HepG2 (cell line): Measurements from ENCODE around the gene FCRLA. TPM values are rescaled to one million over a fixed set of nuclear protein-coding genes. Genes with fewer than 3 reads are reported as not detected.
A peak's percentile ranks its signal among the peaks of the same experiment; 100 is the strongest.

Experiments
- ARNTL ChIP-seq: sonication (generic); formaldehyde crosslinking; IDR thresholded peaks from 2 replicates; pipeline ENCODE4 v1.4.0; 2020; ENCODE audit warnings: mild to moderate bottlenecking, missing genetic modification reagents
- BRD4 ChIP-seq: sonication (generic); formaldehyde crosslinking; IDR thresholded peaks from 2 replicates; pipeline ENCODE4 v1.4.0; 2020; ENCODE audit warnings: missing genetic modification reagents
- CHCHD3 ChIP-seq: sonication (generic); formaldehyde crosslinking; IDR thresholded peaks from 2 replicates; pipeline ENCODE4 v1.8.0; 2022; ENCODE audit warnings: mild to moderate bottlenecking, missing genetic modification reagents, moderate library complexity
- GATAD2A ChIP-seq: IDR thresholded peaks from 2 replicates; pipeline ENCODE4 v1.6.1; 2016
- HHEX ChIP-seq: IDR thresholded peaks from 2 replicates; pipeline ENCODE4 v1.6.1; 2016; ENCODE audit warnings: control low read depth
- KMT2A ChIP-seq: sonication (generic); formaldehyde crosslinking; IDR thresholded peaks from 2 replicates; pipeline ENCODE4 v1.4.0; 2020; ENCODE audit warnings: missing genetic modification reagents
- MAFG ChIP-seq: sonication (generic); formaldehyde crosslinking; IDR thresholded peaks from 2 replicates; pipeline ENCODE4 v1.5.1; 2020; ENCODE audit warnings: mild to moderate bottlenecking, missing genetic modification reagents
- MXD4 ChIP-seq: IDR thresholded peaks from 2 replicates; pipeline ENCODE4 v1.6.1; 2016; ENCODE audit warnings: mild to moderate bottlenecking, missing biosample characterization, missing genetic modification reagents
- RBAK ChIP-seq: sonication (generic); formaldehyde crosslinking; IDR thresholded peaks from 2 replicates; pipeline ENCODE4 v1.5.1; 2020; ENCODE audit warnings: mild to moderate bottlenecking, missing genetic modification reagents
- RFX5 ChIP-seq: IDR thresholded peaks from 2 replicates; pipeline ENCODE4 v1.6.1; 2011; ENCODE audit warnings: low read depth, low read length, improper control_type of control experiment
- THAP8 ChIP-seq: sonication (generic); formaldehyde crosslinking; IDR thresholded peaks from 2 replicates; pipeline ENCODE4 v1.5.1; 2020; ENCODE audit warnings: missing genetic modification reagents, mild to moderate bottlenecking, borderline replicate concordance
- ZFP90 ChIP-seq: sonication (generic); formaldehyde crosslinking; IDR thresholded peaks from 2 replicates; pipeline ENCODE4 v1.8.0; 2022; ENCODE audit warnings: missing genetic modification reagents, mild to moderate bottlenecking, inconsistent platforms, borderline replicate concordance
- ZHX1 ChIP-seq: sonication (generic); formaldehyde crosslinking; IDR thresholded peaks from 2 replicates; pipeline ENCODE4 v1.8.1; 2022; ENCODE audit warnings: low read depth, mild to moderate bottlenecking, missing genetic modification reagents
- ZNF34 ChIP-seq: sonication (generic); formaldehyde crosslinking; IDR thresholded peaks from 2 replicates; pipeline ENCODE4 v1.4.0; 2020; ENCODE audit warnings: mild to moderate bottlenecking, missing genetic modification reagents, borderline replicate concordance
- ZNF362 ChIP-seq: sonication (generic); formaldehyde crosslinking; IDR thresholded peaks from 2 replicates; pipeline ENCODE4 v1.4.0; 2020; ENCODE audit warnings: missing genetic modification reagents, mild to moderate bottlenecking, borderline replicate concordance
- ZNF749 ChIP-seq: sonication (generic); formaldehyde crosslinking; IDR thresholded peaks from 2 replicates; pipeline ENCODE4 v1.8.0; 2022; ENCODE audit warnings: mild to moderate bottlenecking, missing genetic modification reagents, moderate library complexity, borderline replicate concordance
- polyA plus RNA-seq, 8 experiments: library from polyadenylated mRNA; depleted of rRNA in 3 of 8; stranded (reverse) in 7 of 8; unstranded in 1 of 8; fragments of >200 nt; fragmentation: Illumina TruSeq in 4 of 8; extraction: Trizol in 4 of 8; gene quantifications; 2 replicates each; pipeline versions ENCODE4 v1.2.1 to v1.2.3, GENCODE V29; 2011 to 2016; ENCODE audit warnings: low read depth in 4 of 8, missing spikeins in 1 of 8, mixed read lengths in 1 of 8; ENCODE audit not compliant: insufficient read depth in 1 of 8
- total RNA-seq, 5 experiments: library from RNA; depleted of rRNA; stranded (reverse); fragments of >200 nt; fragmentation: Illumina TruSeq; extraction: Trizol; gene quantifications; 2 replicates each; pipeline ENCODE4 v1.2.3, GENCODE V29; 2016; ENCODE audit warnings: low read depth in 1 of 5
- TF ChIP-seq, protein P1 (sequence below): sonication (generic); formaldehyde crosslinking; IDR thresholded peaks from 2 replicates; pipeline ENCODE4 v1.5.0; 2020; ENCODE audit warnings: mild to moderate bottlenecking, missing genetic modification reagents, moderate library complexity
- TF ChIP-seq, protein P2 (sequence below): IDR thresholded peaks from 2 replicates; pipeline ENCODE4 v1.6.1; 2016; ENCODE audit warnings: mild to moderate bottlenecking
- TF ChIP-seq, protein P3 (sequence below): sonication (generic); formaldehyde crosslinking; IDR thresholded peaks from 2 replicates; pipeline ENCODE4 v1.9.0; 2021; ENCODE audit warnings: missing genetic modification reagents, mild to moderate bottlenecking, borderline replicate concordance

The FCRLA gene
- total and polyA plus RNA-seq, 2 of the 13 experiments (the other 11 are each of a cell fraction or from before 2014, with no cell fraction given), result not detected

GRCh38 chr1:161749509-161750407, 42.7 kb downstream of the FCRLA start, which contains the start of gene DUSP12 (continued):
- TF ChIP-seq MAFG (no peak), CHCHD3 (CRISPR knock-in tag) (no peak), ZHX1 (CRISPR knock-in tag) (peak; percentile 22; the same call in 1 of the 2 replicates), HHEX (CRISPR knock-in tag) (no peak), ZNF34 (CRISPR knock-in tag) (0 out of 2 replicates have a peak, but pooled peaks have one; percentile 60), THAP8 (CRISPR knock-in tag) (no peak), ZFP90 (peak; percentile 42; the same call in 1 of the 2 replicates), BRD4 (peak; percentile 69; the same call in 1 of the 2 replicates), RFX5 (no peak), ZNF362 (CRISPR knock-in tag) (no peak), ARNTL (peak; percentile 29; the same call in 1 of the 2 replicates), RBAK (CRISPR knock-in tag) (peak; percentile 67; the same call in 1 of the 2 replicates), GATAD2A (CRISPR knock-in tag) (peak; percentile 66), ZNF749 (CRISPR knock-in tag) (peak; percentile 53), MXD4 (CRISPR knock-in tag) (no peak), KMT2A (CRISPR knock-in tag) (peak; percentile 78; the same call in 1 of the 2 replicates)
- TF ChIP-seq, protein P1, sequence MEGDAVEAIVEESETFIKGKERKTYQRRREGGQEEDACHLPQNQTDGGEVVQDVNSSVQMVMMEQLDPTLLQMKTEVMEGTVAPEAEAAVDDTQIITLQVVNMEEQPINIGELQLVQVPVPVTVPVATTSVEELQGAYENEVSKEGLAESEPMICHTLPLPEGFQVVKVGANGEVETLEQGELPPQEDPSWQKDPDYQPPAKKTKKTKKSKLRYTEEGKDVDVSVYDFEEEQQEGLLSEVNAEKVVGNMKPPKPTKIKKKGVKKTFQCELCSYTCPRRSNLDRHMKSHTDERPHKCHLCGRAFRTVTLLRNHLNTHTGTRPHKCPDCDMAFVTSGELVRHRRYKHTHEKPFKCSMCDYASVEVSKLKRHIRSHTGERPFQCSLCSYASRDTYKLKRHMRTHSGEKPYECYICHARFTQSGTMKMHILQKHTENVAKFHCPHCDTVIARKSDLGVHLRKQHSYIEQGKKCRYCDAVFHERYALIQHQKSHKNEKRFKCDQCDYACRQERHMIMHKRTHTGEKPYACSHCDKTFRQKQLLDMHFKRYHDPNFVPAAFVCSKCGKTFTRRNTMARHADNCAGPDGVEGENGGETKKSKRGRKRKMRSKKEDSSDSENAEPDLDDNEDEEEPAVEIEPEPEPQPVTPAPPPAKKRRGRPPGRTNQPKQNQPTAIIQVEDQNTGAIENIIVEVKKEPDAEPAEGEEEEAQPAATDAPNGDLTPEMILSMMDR (CRISPR knock-in tag), result peak; percentile 79
- TF ChIP-seq, protein P2, sequence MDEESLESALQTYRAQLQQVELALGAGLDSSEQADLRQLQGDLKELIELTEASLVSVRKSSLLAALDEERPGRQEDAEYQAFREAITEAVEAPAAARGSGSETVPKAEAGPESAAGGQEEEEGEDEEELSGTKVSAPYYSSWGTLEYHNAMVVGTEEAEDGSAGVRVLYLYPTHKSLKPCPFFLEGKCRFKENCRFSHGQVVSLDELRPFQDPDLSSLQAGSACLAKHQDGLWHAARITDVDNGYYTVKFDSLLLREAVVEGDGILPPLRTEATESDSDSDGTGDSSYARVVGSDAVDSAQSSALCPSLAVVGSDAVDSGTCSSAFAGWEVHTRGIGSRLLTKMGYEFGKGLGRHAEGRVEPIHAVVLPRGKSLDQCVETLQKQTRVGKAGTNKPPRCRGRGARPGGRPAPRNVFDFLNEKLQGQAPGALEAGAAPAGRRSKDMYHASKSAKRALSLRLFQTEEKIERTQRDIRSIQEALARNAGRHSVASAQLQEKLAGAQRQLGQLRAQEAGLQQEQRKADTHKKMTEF, result peak; percentile 85
- TF ChIP-seq, protein P3, sequence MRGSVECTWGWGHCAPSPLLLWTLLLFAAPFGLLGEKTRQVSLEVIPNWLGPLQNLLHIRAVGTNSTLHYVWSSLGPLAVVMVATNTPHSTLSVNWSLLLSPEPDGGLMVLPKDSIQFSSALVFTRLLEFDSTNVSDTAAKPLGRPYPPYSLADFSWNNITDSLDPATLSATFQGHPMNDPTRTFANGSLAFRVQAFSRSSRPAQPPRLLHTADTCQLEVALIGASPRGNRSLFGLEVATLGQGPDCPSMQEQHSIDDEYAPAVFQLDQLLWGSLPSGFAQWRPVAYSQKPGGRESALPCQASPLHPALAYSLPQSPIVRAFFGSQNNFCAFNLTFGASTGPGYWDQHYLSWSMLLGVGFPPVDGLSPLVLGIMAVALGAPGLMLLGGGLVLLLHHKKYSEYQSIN (CRISPR knock-in tag), result no peak
